ENCODE results near the gene TRIM44.
"Not testable (repeated sequence)": the region's sequence is repeated elsewhere in the genome, so short reads cannot be mapped to it uniquely, and the experiment has no call there.

The TRIM44 gene

GRCh38 chr11:35676611-35676965 lies 14.0 kb downstream of the TRIM44 start:
- DNase-seq = no peak

- DNase-seq = no peak
These were observed 15.3 kb downstream of the TRIM44 start for GRCh38 chr11:35677904-35678303.

GRCh38 chr11:35678471-35678870 lies 15.9 kb downstream of the TRIM44 start:
- no peak for DNase-seq

GRCh38 chr11:35678975-35679374 lies 16.4 kb downstream of the TRIM44 start:
- no peak for DNase-seq

- DNase-seq = no peak
These were observed 17.9 kb downstream of the TRIM44 start for GRCh38 chr11:35680506-35680905.

GRCh38 chr11:35681163-35681767 lies 18.7 kb downstream of the TRIM44 start:
- DNase-seq = no peak

- no peak for DNase-seq
These were observed 19.9 kb downstream of the TRIM44 start for GRCh38 chr11:35682230-35683173.

GRCh38 chr11:35683728-35684339 lies 21.3 kb downstream of the TRIM44 start:
- no peak for DNase-seq

- no peak for DNase-seq
These were observed 25.4 kb downstream of the TRIM44 start for GRCh38 chr11:35688023-35688422.

- no peak for DNase-seq
These were observed 26.8 kb downstream of the TRIM44 start for GRCh38 chr11:35689081-35689996.

- no peak for DNase-seq
These were observed 39.6 kb downstream of the TRIM44 start for GRCh38 chr11:35702126-35702525.

- no peak for DNase-seq
These were observed 46.8 kb downstream of the TRIM44 start for GRCh38 chr11:35709376-35709775.

GRCh38 chr11:35711173-35711910 lies 48.8 kb downstream of the TRIM44 start:
- DNase-seq = no peak

GRCh38 chr11:35711924-35712323 lies 49.3 kb downstream of the TRIM44 start:
- no peak for DNase-seq

- no peak for DNase-seq
These were observed 50.0 kb downstream of the TRIM44 start for GRCh38 chr11:35712533-35712932.

GRCh38 chr11:35714882-35715627 lies 52.5 kb downstream of the TRIM44 start:
- DNase-seq = no peak

GRCh38 chr11:35715677-35716076 lies 53.1 kb downstream of the TRIM44 start:
- not testable (repeated sequence) for DNase-seq

- DNase-seq = no peak
These were observed 54.5 kb downstream of the TRIM44 start for GRCh38 chr11:35717043-35717442.

GRCh38 chr11:35717520-35717919 lies 54.9 kb downstream of the TRIM44 start:
- no peak for DNase-seq

GRCh38 chr11:35721651-35722282 lies 59.2 kb downstream of the TRIM44 start:
- DNase-seq = no peak

GRCh38 chr11:35722641-35723040 lies 60.1 kb downstream of the TRIM44 start:
- DNase-seq = no peak
